DMS79 (cell line): ENCODE results near the gene SGCD.

Source experiments
- DNase-seq: peaks from one replicate; lab custom pipeline; 2025; lab: John Stamatoyannopoulos, UW

The SGCD gene

GRCh38 chr5:156694598-156694997, 367.6 kb downstream of the SGCD start:
- DNase-seq: no peak

DNA sequence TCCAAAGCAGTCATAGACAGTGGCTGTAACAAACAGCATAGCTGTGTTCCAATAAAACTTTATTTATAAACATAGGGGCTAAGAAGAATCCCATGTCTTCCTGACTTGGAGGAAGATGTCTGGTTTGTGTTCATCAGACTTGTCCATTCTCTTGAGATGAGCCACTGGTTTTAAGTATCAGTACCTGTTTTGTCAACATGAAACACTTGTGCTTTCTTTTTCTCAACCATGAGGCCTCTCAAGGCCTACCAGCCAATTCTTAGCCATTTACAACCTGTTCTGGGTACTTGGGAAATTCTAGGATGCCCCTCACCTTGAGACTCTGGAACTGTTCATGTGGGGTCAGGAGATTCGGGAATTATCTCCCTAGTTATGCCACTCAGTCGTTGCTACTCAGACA, 368.8 kb downstream of the SGCD start:
- DNase-seq: no peak

DNA sequence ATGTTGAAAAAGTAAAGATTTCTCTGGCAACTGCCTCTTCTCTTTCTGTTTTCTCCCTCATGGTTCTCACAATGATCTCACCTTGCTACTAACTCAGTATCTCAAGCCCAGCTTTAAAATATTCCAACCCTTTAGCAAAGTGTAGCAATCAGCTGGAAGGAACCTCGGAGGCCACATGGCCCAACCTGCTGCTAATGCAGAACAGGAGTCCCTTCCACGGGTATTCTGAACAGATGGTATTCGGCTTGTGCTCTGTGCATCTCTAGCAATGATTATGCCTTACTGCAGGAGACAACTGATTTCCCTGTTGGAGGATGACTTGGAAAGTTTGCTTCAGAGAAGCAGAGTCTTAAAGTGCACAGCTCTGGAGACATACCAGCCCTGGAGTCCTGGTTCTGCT, 371.4 kb downstream of the SGCD start:
- no peak for DNase-seq

GRCh38 chr5:156699147-156699546, 372.2 kb downstream of the SGCD start:
- no peak for DNase-seq

- DNase-seq: no peak
Measured at GRCh38 chr5:156704139-156704538, 377.2 kb downstream of the SGCD start.

DNA sequence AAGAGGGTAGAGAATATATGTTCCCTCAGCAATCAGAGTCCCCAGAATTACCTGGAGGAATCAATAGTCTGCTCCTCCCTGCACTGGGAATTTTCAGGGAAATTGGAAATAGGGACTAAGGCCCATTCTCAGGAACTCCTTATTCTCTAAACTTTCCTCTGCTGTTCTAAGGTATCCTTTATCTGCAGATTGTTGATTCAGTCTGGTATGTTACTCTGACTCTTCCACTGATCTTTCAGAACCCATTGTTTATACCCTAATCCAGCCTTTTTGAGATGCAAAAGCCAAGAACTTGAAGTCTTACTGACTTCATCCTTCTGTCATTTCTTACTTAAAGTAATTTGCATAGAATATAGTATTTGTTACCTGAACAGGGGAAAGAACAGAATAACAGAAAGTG, 379.7 kb downstream of the SGCD start:
- DNase-seq: no peak

DNA sequence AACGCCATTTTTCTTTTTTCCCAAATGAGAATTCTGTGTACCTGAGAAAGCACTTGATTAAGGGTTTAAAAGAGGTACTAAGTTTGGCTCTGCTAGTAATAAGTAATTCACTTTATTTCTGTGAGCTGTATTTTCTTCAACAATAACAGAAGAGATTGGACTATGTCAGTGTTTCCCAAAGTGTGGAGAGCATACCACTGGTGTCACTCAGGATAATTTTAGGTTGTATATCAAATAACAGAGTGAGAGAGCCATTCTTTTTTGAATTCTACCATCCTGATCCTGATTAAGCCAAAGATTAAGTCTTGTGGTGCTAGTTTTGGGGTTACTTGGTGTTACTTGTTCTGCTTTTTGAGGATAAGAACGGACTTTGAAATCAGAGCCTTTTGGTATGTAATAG, 380.8 kb downstream of the SGCD start:
- no peak for DNase-seq

GRCh38 chr5:156715287-156715686, 388.3 kb downstream of the SGCD start:
- DNase-seq: no peak

- no peak for DNase-seq
Measured at GRCh38 chr5:156716591-156717380, 389.8 kb downstream of the SGCD start.

DNA sequence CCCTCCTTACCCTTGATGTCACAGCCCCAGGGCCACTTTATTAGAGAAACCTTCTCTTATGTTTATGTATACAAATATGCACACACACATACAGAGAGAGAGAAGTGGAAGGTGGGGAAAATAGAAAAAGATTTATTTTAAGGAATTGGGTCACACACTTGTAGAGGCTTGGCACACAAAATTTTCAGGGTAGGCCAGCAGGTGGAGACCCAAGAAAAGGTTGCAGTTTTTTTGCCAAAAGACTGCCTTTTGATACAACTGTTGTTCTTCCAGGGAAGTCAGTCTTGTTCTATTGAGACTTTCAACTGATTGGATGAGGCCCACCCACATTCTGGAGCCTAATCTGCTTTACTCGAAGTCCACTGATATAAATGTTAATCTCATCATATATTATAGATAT, 392.0 kb downstream of the SGCD start:
- DNase-seq: no peak

DNA sequence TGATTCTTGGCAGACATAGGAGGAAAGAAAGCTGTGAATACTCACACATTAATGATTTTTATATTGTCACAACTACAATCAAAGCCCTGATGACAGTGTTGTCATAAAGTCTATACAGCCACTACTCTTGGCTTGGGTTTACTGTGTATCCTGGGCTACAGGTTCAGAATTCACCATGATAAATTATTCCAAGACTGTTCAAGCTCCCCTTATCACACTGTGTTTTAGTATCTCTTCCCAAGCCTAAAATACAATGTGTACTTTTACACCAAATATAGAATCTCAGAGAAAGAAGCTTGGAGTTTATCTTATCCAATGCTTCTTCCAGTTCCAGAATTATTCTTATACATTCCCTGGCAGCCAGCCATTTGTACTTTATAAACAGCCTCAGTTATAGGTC, 395.4 kb downstream of the SGCD start:
- DNase-seq: no peak

DNA sequence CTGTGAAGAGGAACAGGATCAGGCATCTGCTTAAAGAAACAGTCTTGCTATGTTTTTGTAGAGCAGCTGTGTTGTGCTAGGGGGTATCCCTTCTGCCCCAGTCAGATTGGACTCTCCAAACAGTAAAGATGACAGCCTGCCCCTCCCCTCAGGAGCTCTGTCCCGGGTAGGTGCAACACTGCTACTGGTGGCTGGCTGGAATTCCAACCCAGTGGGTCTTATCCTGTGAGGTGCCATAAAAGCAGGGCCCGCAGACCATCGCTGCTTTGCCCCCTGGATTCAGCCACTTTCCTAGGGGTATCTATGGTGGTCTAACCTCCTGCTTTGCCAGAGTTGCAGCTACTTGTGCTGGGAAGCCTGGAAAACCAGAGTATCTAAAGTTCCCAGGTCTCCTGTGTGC, 408.5 kb downstream of the SGCD start:
- DNase-seq: no peak

GRCh38 chr5:156741516-156741915, 414.6 kb downstream of the SGCD start:
- DNase-seq: no peak

DNA sequence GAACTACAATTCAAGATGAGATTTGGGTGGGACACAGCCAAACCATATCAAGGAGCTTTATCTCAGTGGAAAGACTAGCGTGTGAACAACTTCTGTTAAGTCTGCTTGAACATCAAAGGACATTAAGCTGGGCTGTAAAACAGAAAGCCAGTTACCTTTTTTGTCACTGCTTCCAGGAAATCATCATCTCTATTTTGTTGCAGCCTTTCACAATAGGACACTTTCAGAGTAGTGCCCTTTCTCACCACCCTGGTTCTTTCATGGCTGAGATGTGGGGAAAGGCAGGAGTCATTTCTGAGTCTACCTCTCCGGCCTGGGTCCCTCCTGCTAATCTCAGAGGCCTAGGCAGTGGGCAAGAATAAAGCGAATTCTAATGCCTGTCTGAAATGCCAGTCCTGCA, 426.9 kb downstream of the SGCD start:
- no peak for DNase-seq

GRCh38 chr5:156755421-156756087, 428.6 kb downstream of the SGCD start:
- DNase-seq: no peak

DNA sequence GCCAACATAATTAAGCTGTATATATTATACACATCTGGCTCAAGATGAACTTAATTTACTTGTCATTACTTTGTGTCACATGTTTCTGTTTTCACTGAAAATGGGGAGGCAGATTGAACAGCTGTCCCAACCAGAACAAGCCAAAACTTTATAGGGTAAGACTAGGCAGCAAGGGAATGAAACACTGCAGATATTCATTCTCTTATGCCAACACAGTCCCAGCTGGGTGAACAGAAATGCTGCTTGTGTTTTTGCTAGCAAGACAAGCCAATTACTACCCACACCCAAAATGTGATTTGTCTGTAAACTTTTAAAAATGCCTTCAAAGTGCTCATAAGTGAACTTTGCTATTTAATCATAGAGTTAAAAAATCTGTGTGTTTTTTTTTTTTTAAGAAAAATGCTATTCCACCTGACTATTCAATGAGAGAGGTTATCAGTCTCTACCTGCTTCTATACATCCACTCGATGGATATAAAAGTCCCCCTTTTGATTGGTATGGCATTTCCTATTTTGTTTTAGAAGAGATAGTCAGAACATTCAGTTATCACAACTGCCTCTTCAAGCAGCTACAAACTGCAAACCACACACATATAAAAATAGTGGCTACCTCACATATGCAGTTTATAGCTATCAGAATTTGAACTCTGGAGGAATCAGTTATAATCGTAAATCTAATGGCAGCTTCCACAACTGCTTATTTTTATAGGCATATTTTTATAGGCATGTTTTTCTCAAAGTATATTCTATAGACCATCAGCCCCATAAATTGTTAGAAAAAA, 431.2 kb downstream of the SGCD start:
- DNase-seq: no peak

DNA sequence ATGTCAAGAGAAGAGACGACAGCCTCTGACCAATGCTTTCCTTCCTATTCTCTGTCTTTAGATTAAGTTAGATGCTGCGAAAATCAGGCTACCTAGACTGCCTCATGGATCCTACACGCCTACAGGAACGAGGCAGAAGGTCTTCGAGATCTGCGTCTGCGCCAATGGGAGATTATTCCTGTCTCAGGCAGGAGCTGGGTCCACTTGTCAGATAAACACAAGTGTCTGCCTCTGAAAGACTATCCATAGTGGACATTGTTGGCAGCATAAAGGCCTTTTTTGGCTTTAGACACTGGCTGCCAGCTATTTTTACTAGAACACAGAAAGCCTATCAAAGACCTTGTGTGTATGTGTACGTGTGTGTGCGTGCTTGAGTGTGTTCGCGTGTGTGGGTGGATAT, 432.2 kb downstream of the SGCD start:
- no peak for DNase-seq

- no peak for DNase-seq
Measured at GRCh38 chr5:156762771-156763170, 435.8 kb downstream of the SGCD start.

- DNase-seq: no peak
Measured at GRCh38 chr5:156764176-156764971, 437.4 kb downstream of the SGCD start.

DNA sequence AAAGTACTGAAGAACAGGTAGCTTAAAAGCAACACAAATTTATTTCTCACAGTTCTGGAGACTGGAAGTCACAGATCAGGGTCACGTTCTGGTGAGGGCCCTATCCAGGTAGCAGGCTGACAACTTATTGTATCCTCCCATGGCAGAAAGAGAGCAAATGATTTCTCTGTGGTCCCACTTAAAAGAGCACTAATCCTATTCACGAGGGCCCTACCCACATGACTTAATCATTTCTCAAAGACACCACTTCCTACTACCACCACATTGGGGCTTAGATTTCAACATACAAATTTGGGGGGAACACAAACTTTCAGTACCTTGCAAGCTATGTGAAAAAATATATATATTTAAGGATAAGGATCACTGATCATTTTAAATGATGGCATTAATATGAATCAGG, 447.3 kb downstream of the SGCD start:
- no peak for DNase-seq

GRCh38 chr5:156778139-156778706, 451.3 kb downstream of the SGCD start:
- DNase-seq: no peak

GRCh38 chr5:156778752-156779151, 451.8 kb downstream of the SGCD start:
- no peak for DNase-seq
